Natural killer cell (primary cell): ENCODE data around the gene HSPB6. TPM values are rescaled to one million over a fixed set of nuclear protein-coding genes. Genes with fewer than 3 reads are reported as not detected.
"Not testable (repeated sequence)": the region's sequence is repeated elsewhere in the genome, so short reads cannot be mapped to it uniquely, and the experiment has no call there.

Experiments
- ATAC-seq, 3 donors: fragments of 150-1000 bp in 2 of 3; fragments of 200-7000 bp in 1 of 3; cut with Tn5 transposase; 1 replicate in 1 of 3; 2 replicates in 2 of 3; pipeline ENCODE4 v1.10.0; 2021; ENCODE audit warnings: mild to moderate bottlenecking in 2 of 3, moderate library complexity in 2 of 3
- DNase-seq, 2 donors: peaks; one replicate each; pipeline versions ENCODE4 v3.0.0 to v3.0.0-alpha.2; 2013 to 2021; ENCODE audit warnings: mixed read lengths in 1 of 2
- H3K27ac ChIP-seq: one replicate; pipeline ENCODE4 v1.5.1; 2013; ENCODE audit warnings: mild to moderate bottlenecking, low read length
- H3K27me3 ChIP-seq: one replicate; pipeline ENCODE4 v1.6.1; 2013; ENCODE audit warnings: low read length; ENCODE audit not compliant: control insufficient read depth, insufficient read depth
- H3K36me3 ChIP-seq: one replicate; pipeline ENCODE4 v1.6.1; 2013; ENCODE audit warnings: low read length; ENCODE audit not compliant: control insufficient read depth, insufficient read depth
- H3K4me1 ChIP-seq: one replicate; pipeline ENCODE4 v1.6.1; 2013; ENCODE audit warnings: low read length; ENCODE audit not compliant: control insufficient read depth, insufficient read depth
- H3K4me3 ChIP-seq: one replicate; pipeline ENCODE4 v1.5.1; 2013; ENCODE audit warnings: low read length
- H3K9me3 ChIP-seq: one replicate; pipeline ENCODE4 v1.6.1; 2013; ENCODE audit warnings: low read length; ENCODE audit not compliant: control insufficient read depth, insufficient read depth
- H3K27ac Mint-ChIP-seq, 2 donors: one replicate each; pipeline ENCODE4 v1.8.0; 2022; ENCODE audit warnings: mild to moderate bottlenecking in 2 of 2, mixed read lengths in 2 of 2, moderate library complexity in 1 of 2
- H3K27me3 Mint-ChIP-seq, 2 donors: one replicate each; pipeline ENCODE4 v1.8.0; 2022; ENCODE audit warnings: low read depth in 2 of 2, mixed read lengths in 2 of 2
- H3K36me3 Mint-ChIP-seq: one replicate; pipeline ENCODE4 v1.8.0; 2022; ENCODE audit warnings: mixed read lengths
- H3K4me1 Mint-ChIP-seq, 2 donors: one replicate each; pipeline ENCODE4 v1.8.0; 2022; ENCODE audit warnings: mixed read lengths in 2 of 2
- H3K4me3 Mint-ChIP-seq: one replicate; pipeline ENCODE4 v1.8.0; 2022; ENCODE audit warnings: mild to moderate bottlenecking, moderate library complexity, mixed read lengths
- H3K9me3 Mint-ChIP-seq, 2 donors: one replicate each; pipeline ENCODE4 v1.8.0; 2022; ENCODE audit warnings: mixed read lengths in 2 of 2
- WGBS: methylation state at CpG from one replicate; pipeline ENCODE4 v1.1.7; 2013; ENCODE audit warnings: missing lambda C conversion rate; ENCODE audit not compliant: insufficient coverage; 5-methylcytosine and 5-hydroxymethylcytosine counted together
- intact Hi-C: fragments of 100-400 bp; cut with micrococcal nuclease; formaldehyde crosslinking; loops from one replicate; pipeline ENCODE4 v1.14.2; 2022
- total RNA-seq, 4 donors: library from RNA; stranded (reverse); fragments of 120-200 nt in 1 of 4; gene quantifications; one replicate each; pipeline versions ENCODE4 v1.2.3 to v1.2.4, GENCODE V29; 2013 to 2022
- TF ChIP-seq, protein P1 (sequence below): fragments of 200-600 bp; IDR thresholded peaks from one replicate; pipeline ENCODE4 v1.8.0; 2022; ENCODE audit warnings: antibody characterized with exemption

HSPB6 gene
- total RNA-seq, 3 donors from 2014 or later (not counting 1 experiment from before 2014, with no cell fraction given) = not detected

DNA sequence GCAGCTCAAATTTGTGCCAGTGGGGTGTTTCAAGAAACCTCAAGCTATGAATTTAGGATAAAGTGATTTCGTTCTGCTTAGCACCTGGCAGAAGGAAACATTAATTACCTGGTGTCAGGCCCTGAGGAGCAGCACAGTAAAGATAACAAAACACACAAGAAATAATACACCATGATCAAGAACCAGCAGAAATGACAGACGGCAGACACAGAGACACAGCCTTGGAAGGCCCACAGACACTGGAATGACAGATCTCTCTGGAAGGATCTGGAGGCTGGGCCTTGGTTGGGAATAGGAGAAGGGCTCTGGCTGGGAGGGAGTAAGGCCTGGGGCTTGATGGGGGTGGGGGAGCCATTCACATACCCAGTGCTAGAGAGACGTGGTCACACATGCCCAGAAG is 45.0 kb upstream of the HSPB6 start:
- intact Hi-C loops = no loop called here
- DNase-seq (no peak), ATAC-seq (no peak)
- Mint-ChIP-seq H3K27ac (no peak overlapping the region), H3K9me3 (no peaks in the 10 kb centered on the region), H3K4me1 (peaks cover 18 to 28% of the 10 kb centered on the region in 2 donors), H3K36me3 (no peaks in the 10 kb centered on the region), H3K27me3 (peaks cover 0 to 14% of the 10 kb centered on the region in 2 donors), H3K4me3 (no peak overlapping the region)
- Histone ChIP-seq H3K4me1 (peaks cover 30% of the 10 kb centered on the region), H3K9me3 (no peaks in the 10 kb centered on the region), H3K27ac (no peak overlapping the region), H3K36me3 (no peaks in the 10 kb centered on the region), H3K27me3 (peaks cover 2% of the 10 kb centered on the region), H3K4me3 (no peak overlapping the region)
- WGBS = 84% methylated on average over 2 of the region's 3 CpGs
- TF ChIP-seq, protein P1, sequence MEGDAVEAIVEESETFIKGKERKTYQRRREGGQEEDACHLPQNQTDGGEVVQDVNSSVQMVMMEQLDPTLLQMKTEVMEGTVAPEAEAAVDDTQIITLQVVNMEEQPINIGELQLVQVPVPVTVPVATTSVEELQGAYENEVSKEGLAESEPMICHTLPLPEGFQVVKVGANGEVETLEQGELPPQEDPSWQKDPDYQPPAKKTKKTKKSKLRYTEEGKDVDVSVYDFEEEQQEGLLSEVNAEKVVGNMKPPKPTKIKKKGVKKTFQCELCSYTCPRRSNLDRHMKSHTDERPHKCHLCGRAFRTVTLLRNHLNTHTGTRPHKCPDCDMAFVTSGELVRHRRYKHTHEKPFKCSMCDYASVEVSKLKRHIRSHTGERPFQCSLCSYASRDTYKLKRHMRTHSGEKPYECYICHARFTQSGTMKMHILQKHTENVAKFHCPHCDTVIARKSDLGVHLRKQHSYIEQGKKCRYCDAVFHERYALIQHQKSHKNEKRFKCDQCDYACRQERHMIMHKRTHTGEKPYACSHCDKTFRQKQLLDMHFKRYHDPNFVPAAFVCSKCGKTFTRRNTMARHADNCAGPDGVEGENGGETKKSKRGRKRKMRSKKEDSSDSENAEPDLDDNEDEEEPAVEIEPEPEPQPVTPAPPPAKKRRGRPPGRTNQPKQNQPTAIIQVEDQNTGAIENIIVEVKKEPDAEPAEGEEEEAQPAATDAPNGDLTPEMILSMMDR = no peak

DNA sequence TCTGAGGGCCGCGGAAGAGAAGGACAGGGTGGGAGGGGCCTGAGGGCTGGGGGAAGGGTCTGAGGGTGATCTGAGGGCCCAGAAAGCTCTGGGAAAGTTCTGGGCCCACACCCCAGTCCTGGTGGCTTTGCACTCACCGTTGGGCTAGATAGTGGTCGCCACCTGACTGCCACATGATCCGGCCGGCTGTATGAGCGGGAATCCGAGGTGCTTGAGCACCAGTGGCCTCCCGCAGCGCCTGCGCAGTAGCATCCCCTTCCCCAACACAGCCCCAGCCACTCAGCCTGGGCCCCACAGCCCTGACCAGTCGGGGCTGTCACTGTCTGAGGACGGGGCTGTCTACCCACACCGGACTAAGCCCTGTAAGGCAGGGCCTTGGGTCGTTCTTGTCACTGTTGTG is 40.8 kb upstream of the HSPB6 start:
- Histone ChIP-seq H3K9me3 (no peaks in the 10 kb centered on the region), H3K27ac (no peak overlapping the region), H3K36me3 (no peaks in the 10 kb centered on the region), H3K4me1 (peaks cover 9% of the 10 kb centered on the region), H3K27me3 (peaks cover 5% of the 10 kb centered on the region), H3K4me3 (no peak overlapping the region)
- Mint-ChIP-seq H3K4me3 (no peak overlapping the region), H3K4me1 (peaks cover 0 to 11% of the 10 kb centered on the region in 2 donors), H3K36me3 (no peaks in the 10 kb centered on the region), H3K27ac (no peak overlapping the region), H3K27me3 (peaks cover 0 to 26% of the 10 kb centered on the region in 2 donors), H3K9me3 (no peaks in the 10 kb centered on the region)
- DNase-seq = no peak
- peak in 1 of 3 donors; percentile 48 for ATAC-seq
- 10% methylated on average over 15 of the region's 15 CpGs for WGBS
- intact Hi-C loops = no loop called here
- TF ChIP-seq, protein P1 = no peak

DNA sequence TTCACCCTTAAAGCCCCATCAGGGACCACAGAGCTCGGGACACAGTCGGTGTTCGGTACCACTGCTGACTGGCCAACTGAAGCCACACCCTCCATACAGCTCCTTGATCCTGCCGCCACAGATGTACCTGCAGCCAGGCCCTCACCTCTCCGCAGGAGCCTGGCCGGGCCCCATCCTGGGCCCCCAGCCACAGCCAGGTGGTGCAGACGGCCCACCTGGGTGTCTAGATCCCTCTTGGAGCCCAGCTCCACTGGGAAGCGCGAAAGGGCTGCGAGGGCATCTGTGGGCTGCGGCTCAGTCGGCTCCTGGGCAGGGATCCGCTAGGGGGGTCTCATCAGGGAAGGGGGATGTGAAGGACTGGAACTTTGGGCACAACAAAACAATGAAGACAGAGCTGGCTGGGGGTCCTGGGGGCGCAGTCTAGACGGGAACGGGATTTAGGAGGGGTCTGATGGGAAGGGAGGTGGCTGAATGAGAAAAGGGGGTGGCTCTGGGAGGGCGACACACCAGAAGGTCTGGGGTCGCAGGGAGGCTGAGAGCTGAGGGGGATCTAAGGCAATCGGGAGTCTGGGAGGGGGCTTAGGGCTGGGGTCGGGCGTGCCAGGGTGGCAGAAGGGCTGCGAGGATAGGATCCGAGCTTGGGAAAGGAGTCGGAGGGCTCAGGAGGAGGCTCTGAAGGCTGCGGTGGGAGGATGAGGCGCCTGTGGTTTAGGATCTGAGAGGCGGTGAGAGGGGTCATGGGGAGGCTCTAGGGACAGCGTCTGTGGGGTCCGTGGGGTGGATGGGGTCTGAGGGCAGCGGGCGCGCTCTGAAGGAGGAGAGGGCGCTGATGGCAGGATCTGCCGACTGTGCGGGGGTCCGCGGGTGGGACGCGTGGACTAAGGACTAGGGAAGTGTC is 40.1 kb upstream of the HSPB6 start:
- intact Hi-C loops = no loop called here
- Mint-ChIP-seq H3K4me3 (peak overlapping the region; percentile 52), H3K27me3 (peaks cover 0 to 28% of the 10 kb centered on the region in 2 donors), H3K27ac (no peak overlapping the region), H3K4me1 (peaks cover 0 to 11% of the 10 kb centered on the region in 2 donors), H3K9me3 (no peaks in the 10 kb centered on the region), H3K36me3 (no peaks in the 10 kb centered on the region)
- DNase-seq (no peak), ATAC-seq (no peak)
- 24% methylated on average over 39 of the region's 39 CpGs for WGBS
- Histone ChIP-seq H3K36me3 (no peaks in the 10 kb centered on the region), H3K4me3 (no peak overlapping the region), H3K4me1 (peaks cover 9% of the 10 kb centered on the region), H3K9me3 (no peaks in the 10 kb centered on the region), H3K27ac (no peak overlapping the region), H3K27me3 (peaks cover 5% of the 10 kb centered on the region)
- TF ChIP-seq, protein P1 = no peak

DNA sequence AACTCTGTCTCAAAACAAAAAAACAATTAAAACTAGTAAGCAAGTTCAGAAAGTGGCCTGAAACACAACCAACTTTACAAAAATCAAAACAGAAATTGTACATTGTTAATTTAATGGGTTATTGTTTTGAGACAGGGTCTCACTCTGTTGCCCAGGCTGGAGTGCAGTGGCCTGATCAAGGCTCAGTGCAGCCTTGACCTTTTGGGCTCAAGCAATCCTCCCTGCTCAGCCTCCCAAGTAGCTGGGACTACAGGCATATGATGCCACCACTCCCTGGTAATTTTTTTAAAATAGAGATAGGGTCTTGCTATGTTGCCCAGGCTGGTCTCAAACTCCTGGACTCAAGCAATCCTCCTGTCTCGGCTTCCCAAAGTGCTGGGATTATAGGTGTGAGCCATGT is 38.7 kb upstream of the HSPB6 start:
- ATAC-seq, H3K4me3 ChIP-seq, H3K27ac ChIP-seq, H3K9me3 ChIP-seq, H3K4me1 ChIP-seq, H3K27me3 ChIP-seq, intact Hi-C loops, H3K4me3 Mint-ChIP-seq, DNase-seq, H3K36me3 Mint-ChIP-seq, H3K27ac Mint-ChIP-seq, H3K36me3 ChIP-seq, H3K9me3 Mint-ChIP-seq: not testable (repeated sequence)
- H3K27me3 Mint-ChIP-seq = peaks cover 0 to 28% of the 10 kb centered on the region in 2 donors
- 100% methylated on average over 1 of the region's 1 CpG for WGBS
- H3K4me1 Mint-ChIP-seq = peaks cover 0 to 11% of the 10 kb centered on the region in 2 donors
